A673 (cell line): ENCODE data around the gene CDT1.

Experiments used
- EZH2 ChIP-seq: fragments of 200-600 bp; sonication (generic); IDR thresholded peaks from 2 replicates; pipeline ENCODE4 v1.6.1; 2017; ENCODE audit warnings: borderline replicate concordance, low read depth, mild to moderate bottlenecking, mixed read lengths, antibody characterized with exemption, low read length; ENCODE audit not compliant: poor library complexity, severe bottlenecking
- TF ChIP-seq, protein P1 (sequence below): fragments of 300-800, 200-600 bp; sonication (generic); conservative IDR thresholded peaks from 2 replicates; pipeline ENCODE4 v1.5.1; 2017; ENCODE audit warnings: low read depth, mild to moderate bottlenecking, antibody characterized with exemption, low read length, moderate library complexity, mixed read lengths

DNA sequence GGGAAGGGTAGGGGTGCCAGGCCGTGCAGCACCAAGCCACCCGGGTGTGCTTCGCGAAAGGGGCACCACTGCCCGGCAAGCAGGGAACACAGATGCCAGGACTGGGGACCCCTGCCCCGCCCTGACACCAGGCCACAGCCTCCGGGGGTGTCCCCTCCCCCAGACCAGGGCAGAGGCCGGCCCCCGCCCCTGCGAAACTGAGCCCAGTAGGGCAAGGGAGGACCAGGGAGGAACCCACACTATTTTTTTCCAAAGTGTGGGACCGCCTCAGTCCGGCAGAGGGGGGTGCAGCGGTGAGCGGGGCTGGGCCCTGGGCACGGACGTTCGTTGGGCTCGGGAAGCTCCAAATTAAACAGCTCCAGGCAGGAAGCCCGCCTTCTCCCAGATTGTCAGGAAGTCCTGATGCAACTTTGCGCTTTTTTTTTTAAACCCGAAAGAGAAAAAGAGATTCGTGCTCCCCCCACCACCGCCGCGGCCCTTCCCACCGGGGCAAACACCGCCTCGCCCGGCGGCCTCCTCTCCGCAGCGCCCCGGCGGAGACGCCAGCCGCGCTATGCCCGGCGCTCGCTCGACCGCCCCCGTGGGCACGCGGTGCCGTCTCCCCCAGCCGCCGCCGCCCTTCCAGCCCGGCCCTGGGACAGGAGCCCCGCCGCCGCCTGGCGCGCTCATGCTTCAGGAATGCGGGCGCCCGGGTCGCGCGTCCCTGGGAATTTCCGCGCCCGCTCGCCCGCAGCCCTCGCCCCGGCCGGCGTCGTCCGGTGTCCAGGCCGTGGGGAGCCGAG is 19.3 kb upstream of the CDT1 start:
- TF ChIP-seq, protein P1, sequence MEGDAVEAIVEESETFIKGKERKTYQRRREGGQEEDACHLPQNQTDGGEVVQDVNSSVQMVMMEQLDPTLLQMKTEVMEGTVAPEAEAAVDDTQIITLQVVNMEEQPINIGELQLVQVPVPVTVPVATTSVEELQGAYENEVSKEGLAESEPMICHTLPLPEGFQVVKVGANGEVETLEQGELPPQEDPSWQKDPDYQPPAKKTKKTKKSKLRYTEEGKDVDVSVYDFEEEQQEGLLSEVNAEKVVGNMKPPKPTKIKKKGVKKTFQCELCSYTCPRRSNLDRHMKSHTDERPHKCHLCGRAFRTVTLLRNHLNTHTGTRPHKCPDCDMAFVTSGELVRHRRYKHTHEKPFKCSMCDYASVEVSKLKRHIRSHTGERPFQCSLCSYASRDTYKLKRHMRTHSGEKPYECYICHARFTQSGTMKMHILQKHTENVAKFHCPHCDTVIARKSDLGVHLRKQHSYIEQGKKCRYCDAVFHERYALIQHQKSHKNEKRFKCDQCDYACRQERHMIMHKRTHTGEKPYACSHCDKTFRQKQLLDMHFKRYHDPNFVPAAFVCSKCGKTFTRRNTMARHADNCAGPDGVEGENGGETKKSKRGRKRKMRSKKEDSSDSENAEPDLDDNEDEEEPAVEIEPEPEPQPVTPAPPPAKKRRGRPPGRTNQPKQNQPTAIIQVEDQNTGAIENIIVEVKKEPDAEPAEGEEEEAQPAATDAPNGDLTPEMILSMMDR: peak; percentile 53
- TF ChIP-seq EZH2: no peak
